Measurements from ENCODE around the gene ASB6. TPM values are rescaled to one million over a fixed set of nuclear protein-coding genes. Genes with fewer than 3 reads are reported as not detected.

ASB6 gene
- total and polyA plus RNA-seq, 2 of the 13 experiments (the other 11 are each of a cell fraction or from before 2014, with no cell fraction given) = 8.2 to 8.4 TPM

DNA sequence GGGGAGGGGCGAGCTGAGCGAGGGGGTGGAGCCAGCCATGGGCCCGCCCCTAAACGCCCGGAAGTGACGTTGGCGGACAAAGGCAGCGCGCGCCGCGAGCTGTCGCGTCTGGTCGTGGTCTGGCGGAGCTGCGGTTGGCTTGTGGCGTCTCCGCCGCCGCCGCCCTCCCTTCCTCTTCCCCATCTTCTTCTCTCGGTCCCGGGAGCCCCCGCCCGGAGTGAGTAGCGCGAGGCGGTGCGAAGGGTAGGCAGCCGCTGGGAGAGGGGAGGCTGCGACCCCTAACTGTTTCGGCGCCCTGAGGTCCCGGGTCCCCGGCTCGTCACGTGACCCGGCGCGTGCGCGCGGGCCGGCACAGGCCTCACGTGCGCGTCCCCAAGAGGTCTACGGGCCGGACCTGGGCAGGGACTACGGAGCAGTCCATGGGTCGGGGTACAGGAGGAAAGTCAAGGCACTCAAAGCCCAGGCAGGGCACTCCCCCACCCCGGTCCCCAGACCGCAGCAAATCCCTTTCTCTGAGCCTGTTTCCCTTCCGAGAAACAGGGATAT is 15.8 kb downstream of the ASB6 start, which contains the start of gene NTMT1 (continued):
- TF ChIP-seq, protein P1, sequence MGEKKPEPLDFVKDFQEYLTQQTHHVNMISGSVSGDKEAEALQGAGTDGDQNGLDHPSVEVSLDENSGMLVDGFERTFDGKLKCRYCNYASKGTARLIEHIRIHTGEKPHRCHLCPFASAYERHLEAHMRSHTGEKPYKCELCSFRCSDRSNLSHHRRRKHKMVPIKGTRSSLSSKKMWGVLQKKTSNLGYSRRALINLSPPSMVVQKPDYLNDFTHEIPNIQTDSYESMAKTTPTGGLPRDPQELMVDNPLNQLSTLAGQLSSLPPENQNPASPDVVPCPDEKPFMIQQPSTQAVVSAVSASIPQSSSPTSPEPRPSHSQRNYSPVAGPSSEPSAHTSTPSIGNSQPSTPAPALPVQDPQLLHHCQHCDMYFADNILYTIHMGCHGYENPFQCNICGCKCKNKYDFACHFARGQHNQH (CRISPR knock-in tag; IDR thresholded peaks at IDR 0.05) = 0 out of 2 replicates have a peak, but pooled peaks have one; percentile 13
- TF ChIP-seq, protein P2, sequence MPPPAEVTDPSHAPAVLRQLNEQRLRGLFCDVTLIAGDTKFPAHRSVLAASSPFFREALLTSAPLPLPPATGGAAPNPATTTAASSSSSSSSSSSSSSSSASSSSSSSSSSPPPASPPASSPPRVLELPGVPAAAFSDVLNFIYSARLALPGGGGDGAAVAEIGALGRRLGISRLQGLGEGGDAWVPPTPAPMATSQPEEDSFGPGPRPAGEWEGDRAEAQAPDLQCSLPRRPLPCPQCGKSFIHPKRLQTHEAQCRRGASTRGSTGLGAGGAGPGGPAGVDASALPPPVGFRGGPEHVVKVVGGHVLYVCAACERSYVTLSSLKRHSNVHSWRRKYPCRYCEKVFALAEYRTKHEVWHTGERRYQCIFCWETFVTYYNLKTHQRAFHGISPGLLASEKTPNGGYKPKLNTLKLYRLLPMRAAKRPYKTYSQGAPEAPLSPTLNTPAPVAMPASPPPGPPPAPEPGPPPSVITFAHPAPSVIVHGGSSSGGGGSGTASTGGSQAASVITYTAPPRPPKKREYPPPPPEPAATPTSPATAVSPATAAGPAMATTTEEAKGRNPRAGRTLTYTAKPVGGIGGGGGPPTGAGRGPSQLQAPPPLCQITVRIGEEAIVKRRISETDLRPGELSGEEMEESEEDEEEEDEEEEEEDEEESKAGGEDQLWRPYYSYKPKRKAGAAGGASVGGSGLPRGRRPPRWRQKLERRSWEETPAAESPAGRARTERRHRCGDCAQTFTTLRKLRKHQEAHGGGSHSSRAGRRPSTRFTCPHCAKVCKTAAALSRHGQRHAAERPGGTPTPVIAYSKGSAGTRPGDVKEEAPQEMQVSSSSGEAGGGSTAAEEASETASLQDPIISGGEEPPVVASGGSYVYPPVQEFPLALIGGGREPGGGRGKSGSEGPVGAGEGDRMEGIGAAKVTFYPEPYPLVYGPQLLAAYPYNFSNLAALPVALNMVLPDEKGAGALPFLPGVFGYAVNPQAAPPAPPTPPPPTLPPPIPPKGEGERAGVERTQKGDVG (CRISPR knock-in tag; IDR thresholded peaks at IDR 0.05; ENCODE audit: borderline replicate concordance) = no peak
- TF ChIP-seq SP5 (CRISPR knock-in tag; IDR thresholded peaks at IDR 0.05; ENCODE audit: borderline replicate concordance, low read depth) = no peak
- TF ChIP-seq NFYB (CRISPR knock-in tag; IDR thresholded peaks at IDR 0.05) = no peak
- TF ChIP-seq, protein P3, sequence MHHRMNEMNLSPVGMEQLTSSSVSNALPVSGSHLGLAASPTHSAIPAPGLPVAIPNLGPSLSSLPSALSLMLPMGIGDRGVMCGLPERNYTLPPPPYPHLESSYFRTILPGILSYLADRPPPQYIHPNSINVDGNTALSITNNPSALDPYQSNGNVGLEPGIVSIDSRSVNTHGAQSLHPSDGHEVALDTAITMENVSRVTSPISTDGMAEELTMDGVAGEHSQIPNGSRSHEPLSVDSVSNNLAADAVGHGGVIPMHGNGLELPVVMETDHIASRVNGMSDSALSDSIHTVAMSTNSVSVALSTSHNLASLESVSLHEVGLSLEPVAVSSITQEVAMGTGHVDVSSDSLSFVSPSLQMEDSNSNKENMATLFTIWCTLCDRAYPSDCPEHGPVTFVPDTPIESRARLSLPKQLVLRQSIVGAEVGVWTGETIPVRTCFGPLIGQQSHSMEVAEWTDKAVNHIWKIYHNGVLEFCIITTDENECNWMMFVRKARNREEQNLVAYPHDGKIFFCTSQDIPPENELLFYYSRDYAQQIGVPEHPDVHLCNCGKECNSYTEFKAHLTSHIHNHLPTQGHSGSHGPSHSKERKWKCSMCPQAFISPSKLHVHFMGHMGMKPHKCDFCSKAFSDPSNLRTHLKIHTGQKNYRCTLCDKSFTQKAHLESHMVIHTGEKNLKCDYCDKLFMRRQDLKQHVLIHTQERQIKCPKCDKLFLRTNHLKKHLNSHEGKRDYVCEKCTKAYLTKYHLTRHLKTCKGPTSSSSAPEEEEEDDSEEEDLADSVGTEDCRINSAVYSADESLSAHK (CRISPR knock-in tag; IDR thresholded peaks at IDR 0.05; ENCODE audit: borderline replicate concordance) = no peak
- TF ChIP-seq, protein P4, sequence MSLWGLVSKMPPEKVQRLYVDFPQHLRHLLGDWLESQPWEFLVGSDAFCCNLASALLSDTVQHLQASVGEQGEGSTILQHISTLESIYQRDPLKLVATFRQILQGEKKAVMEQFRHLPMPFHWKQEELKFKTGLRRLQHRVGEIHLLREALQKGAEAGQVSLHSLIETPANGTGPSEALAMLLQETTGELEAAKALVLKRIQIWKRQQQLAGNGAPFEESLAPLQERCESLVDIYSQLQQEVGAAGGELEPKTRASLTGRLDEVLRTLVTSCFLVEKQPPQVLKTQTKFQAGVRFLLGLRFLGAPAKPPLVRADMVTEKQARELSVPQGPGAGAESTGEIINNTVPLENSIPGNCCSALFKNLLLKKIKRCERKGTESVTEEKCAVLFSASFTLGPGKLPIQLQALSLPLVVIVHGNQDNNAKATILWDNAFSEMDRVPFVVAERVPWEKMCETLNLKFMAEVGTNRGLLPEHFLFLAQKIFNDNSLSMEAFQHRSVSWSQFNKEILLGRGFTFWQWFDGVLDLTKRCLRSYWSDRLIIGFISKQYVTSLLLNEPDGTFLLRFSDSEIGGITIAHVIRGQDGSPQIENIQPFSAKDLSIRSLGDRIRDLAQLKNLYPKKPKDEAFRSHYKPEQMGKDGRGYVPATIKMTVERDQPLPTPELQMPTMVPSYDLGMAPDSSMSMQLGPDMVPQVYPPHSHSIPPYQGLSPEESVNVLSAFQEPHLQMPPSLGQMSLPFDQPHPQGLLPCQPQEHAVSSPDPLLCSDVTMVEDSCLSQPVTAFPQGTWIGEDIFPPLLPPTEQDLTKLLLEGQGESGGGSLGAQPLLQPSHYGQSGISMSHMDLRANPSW (CRISPR knock-in tag; IDR thresholded peaks at IDR 0.05; ENCODE audit: borderline replicate concordance) = no peak
- TF ChIP-seq, protein P5, sequence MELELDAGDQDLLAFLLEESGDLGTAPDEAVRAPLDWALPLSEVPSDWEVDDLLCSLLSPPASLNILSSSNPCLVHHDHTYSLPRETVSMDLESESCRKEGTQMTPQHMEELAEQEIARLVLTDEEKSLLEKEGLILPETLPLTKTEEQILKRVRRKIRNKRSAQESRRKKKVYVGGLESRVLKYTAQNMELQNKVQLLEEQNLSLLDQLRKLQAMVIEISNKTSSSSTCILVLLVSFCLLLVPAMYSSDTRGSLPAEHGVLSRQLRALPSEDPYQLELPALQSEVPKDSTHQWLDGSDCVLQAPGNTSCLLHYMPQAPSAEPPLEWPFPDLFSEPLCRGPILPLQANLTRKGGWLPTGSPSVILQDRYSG (CRISPR knock-in tag; IDR thresholded peaks at IDR 0.05) = peak; percentile 46; the same call in 1 of the 2 replicates
- no peak for TF ChIP-seq ZNF589 (CRISPR knock-in tag; conservative IDR thresholded peaks at IDR 0.05)
- TF ChIP-seq SATB2 (CRISPR knock-in tag; IDR thresholded peaks at IDR 0.05) = no peak
- TF ChIP-seq KMT2A (CRISPR knock-in tag; IDR thresholded peaks at IDR 0.05) = 0 out of 2 replicates have a peak, but pooled peaks have one; percentile 30
- TF ChIP-seq ZNF879 (CRISPR knock-in tag; IDR thresholded peaks at IDR 0.05) = no peak
- TF ChIP-seq WIZ (CRISPR knock-in tag; IDR thresholded peaks at IDR 0.05) = peak; percentile 16; the same call in 1 of the 2 replicates
- TF ChIP-seq, protein P6, sequence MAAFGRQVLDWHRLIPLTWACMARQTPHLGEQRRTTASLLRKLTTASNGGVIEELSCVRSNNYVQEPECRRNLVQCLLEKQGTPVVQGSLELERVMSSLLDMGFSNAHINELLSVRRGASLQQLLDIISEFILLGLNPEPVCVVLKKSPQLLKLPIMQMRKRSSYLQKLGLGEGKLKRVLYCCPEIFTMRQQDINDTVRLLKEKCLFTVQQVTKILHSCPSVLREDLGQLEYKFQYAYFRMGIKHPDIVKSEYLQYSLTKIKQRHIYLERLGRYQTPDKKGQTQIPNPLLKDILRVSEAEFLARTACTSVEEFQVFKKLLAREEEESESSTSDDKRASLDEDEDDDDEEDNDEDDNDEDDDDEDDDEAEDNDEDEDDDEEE (CRISPR knock-in tag; IDR thresholded peaks at IDR 0.05) = peak; percentile 89; the same call in 1 of the 2 replicates
- TF ChIP-seq ZNF326 (CRISPR knock-in tag; IDR thresholded peaks at IDR 0.05; ENCODE audit: borderline replicate concordance) = no peak
- TF ChIP-seq KMT2B (CRISPR knock-in tag; IDR thresholded peaks at IDR 0.05) = 0 out of 2 replicates have a peak, but pooled peaks have one; percentile 44
- no peak for TF ChIP-seq TCF7L2 (IDR thresholded peaks at IDR 0.05; ENCODE audit: low read depth, low read length)
